Adrenal gland (tissue), 5 donors: ENCODE results near the gene GPD1L.

Source experiments
- POLR2A ChIP-seq, 2 donors: fragments of 450-650 bp; IDR thresholded peaks; one replicate each; pipeline ENCODE4 v1.6.1; 2017; ENCODE audit warnings: antibody characterized with exemption in 2 of 2, mild to moderate bottlenecking in 2 of 2, moderate library complexity in 1 of 2
- TF ChIP-seq, protein P1 (sequence below), 6 experiments: fragments of 450-650 bp in 4 of 6; fragments of 200-600 bp in 2 of 6; sonication (generic) in 1 of 6; IDR thresholded peaks; 1 replicate in 5 of 6; 2 replicates in 1 of 6; pipeline versions ENCODE4 v1.5.1 to v1.8.0; 2016 to 2021; ENCODE audit warnings: antibody characterized with exemption in 6 of 6, mild to moderate bottlenecking in 2 of 6, moderate library complexity in 1 of 6
- donor health status: DM: no; HTN: no; CAD: no.

DNA sequence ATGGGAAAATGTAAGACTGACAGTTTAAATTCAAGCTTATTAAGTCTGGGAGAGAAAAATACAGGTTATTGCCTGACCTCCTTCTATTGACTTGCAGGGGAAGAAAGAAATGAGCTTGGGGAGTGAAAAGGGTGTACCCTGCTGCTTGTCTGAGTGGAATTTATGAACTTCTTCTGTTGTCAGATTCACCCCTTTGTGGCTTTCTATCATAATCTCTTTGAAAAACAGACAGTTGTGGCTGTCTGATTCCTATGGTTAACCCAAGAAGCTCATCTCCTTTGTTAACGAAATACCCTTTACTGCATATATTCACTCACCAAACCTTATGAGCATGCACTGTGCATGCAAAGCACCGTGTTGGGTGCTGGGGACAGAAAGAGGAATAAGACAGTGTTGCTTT is 22.5 kb downstream of the GPD1L start:
- TF ChIP-seq, protein P1, sequence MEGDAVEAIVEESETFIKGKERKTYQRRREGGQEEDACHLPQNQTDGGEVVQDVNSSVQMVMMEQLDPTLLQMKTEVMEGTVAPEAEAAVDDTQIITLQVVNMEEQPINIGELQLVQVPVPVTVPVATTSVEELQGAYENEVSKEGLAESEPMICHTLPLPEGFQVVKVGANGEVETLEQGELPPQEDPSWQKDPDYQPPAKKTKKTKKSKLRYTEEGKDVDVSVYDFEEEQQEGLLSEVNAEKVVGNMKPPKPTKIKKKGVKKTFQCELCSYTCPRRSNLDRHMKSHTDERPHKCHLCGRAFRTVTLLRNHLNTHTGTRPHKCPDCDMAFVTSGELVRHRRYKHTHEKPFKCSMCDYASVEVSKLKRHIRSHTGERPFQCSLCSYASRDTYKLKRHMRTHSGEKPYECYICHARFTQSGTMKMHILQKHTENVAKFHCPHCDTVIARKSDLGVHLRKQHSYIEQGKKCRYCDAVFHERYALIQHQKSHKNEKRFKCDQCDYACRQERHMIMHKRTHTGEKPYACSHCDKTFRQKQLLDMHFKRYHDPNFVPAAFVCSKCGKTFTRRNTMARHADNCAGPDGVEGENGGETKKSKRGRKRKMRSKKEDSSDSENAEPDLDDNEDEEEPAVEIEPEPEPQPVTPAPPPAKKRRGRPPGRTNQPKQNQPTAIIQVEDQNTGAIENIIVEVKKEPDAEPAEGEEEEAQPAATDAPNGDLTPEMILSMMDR (IDR thresholded peaks at IDR 0.05): no peak
- TF ChIP-seq POLR2A (IDR thresholded peaks at IDR 0.05): no peak
